Activated CD8-positive, alpha-beta memory T cell treated with anti-CD3 and anti-CD28 coated beads for 4 hours (primary cell): Measurements from ENCODE around the gene LRRC75B.
"Not testable (repeated sequence)": the region's sequence is repeated elsewhere in the genome, so short reads cannot be mapped to it uniquely, and the experiment has no call there.

ENCODE experiments used
- DNase-seq, 2 donors: peaks; one replicate each; pipeline ENCODE4 v3.0.0-alpha.2; 2020; ENCODE audit warnings: low read depth in 2 of 2

Gene LRRC75B

DNA sequence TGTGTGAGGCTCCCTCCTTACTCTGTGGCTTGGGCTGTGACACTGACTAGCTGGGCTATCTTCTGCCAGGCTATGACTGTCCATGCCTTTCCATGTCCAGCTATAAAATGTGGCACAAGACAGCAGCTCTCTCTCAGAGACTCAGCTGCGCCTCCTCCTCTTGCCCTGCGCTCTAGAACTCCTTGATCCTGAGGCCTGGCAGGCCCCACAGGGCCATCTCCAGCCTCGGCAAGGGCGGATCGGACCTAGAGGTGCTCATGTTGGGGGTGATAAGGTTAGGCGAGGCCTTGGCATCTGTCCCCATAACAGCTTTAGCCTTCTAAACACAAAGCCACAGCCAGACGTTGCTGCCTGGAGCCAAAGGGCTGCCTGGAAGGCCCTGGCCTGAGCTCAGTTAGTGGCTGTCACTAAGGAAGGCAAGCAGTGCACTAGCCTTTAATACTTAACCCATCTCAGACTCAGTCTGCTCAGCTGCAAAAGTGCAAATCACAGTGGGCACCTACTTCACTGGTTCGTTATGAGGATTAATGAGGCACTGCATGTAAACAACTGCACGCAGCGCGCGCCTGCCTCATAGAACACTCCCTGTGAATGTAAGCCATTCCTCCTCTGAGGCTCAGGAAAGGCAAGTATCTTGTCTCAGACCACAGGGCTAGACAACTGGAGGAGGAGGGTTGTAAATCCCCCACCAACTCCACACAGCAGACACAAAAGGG lies 39.1 kb downstream of the LRRC75B start:
- DNase-seq: no peak

DNA sequence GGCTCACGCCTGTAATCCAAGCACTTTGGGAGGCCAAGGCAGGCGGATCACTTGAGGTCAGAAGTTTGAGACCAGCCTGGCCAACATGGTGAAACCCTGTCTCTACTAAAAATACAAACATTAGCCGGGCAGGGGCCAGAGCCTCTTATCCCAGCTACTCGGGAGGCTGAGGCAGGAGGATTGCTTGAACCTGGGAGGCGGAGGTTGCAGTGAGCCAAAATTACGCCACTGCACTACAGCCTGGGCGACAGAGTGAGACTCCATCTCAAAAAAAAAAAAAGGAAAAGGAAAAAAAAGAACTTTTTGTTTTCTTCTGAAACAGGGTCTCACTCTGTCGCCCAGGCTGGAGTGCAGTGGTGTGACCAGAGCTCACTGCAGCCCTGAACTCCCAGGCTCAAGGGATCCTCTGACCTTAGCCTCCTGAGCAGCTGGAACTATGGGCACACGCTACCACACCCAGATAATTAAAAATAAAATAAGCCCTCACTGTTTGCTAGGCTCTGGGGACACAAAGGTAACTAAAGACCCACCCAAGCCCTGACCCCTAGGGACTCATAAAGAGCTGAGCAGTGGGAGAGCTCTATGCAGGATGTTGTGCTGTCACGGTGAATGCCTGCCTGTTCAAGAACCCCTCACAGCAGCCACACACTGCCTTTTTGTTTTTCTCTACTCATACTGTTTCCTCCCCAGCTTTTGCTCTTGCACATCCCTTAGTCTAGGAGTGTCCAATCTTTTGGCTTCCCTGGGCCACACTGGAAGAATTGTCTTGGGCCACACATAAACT lies 40.2 kb downstream of the LRRC75B start:
- not testable (repeated sequence) for DNase-seq

DNA sequence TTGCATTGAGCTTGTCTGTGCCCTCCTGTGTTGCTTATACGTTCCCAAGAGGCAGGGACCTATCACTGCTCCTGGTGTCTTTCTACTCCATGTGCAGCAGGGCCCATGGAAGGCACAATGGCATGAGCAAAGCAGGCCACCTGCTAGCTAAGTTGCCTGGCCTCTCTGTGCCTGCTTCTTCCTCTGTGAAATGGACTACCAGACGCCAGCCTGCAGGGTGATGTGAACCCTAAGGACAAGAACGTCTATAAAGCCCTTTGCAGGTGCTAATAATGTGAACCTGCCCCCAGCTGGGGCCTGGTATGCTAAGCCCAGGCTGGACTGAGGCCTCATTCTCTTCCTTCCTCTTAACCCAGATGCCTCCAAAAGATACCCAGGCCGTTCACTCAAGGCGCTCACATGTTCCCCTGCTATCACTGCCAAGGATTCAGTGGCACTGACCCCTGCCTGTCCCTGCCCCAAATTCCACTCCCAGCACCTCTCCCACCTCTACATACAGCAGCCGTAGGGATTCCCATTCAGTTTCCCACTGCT lies 41.9 kb downstream of the LRRC75B start:
- DNase-seq: no peak

DNA sequence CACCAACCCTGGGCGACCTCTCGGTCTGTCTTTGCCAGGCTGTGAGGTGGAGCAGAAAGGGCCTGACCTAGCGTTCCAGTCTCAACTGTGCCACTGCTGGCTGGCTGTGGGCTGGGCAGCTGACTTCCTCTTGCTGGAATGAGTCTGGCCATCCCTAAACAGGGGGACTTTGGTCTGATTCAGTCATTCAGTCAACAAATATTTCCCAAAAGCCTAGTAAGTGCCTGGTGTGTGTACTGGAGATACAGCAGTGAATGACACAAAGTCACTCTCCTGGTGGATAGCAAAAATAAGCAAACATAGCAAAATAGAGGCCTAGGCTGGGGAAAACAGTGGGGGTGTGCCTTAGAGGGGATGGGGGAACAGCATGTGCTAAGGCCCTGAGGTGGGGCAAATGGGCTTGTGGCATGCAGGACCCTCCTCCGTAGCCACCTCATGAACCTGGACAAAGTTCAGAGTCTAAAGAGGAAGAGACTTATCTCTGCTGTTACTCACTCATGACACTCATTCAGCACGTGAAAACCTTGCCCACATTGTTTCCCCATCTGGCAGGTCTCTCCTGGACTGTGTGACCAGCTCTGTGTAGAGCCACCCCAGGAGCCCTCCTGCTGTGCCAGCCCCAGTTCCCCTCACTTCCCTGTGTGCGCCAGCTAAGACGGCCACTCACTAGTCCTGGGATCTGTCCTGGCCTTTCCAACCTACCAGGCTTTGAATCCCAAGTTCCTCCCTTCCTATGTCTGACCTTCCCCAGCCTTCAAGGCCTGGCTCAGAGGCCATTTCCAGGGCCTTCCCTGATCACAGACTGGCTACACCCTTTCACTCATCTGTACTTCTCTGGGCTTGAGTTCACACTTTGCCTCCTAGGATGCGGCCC lies 42.6 kb downstream of the LRRC75B start:
- no peak for DNase-seq

DNA sequence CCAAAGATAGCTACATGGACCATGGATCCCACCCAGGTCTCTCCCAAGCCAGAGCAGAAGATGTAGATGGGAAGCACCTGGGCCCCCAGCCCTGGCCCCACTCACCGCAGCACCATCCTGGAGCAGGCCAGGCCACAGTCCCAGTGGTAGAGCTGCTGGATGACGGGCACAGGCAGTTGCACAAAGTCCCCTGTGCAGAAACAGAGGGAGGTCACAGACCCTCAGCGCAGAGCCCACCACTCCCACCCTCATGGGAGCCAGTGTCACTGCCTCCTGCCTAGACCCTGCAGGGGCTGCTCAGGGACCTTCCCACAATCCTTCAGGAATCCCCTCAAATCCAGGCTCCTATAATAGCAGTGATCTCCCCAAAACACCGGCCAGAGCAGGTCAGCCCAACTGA lies 44.1 kb downstream of the LRRC75B start:
- no peak for DNase-seq

DNA sequence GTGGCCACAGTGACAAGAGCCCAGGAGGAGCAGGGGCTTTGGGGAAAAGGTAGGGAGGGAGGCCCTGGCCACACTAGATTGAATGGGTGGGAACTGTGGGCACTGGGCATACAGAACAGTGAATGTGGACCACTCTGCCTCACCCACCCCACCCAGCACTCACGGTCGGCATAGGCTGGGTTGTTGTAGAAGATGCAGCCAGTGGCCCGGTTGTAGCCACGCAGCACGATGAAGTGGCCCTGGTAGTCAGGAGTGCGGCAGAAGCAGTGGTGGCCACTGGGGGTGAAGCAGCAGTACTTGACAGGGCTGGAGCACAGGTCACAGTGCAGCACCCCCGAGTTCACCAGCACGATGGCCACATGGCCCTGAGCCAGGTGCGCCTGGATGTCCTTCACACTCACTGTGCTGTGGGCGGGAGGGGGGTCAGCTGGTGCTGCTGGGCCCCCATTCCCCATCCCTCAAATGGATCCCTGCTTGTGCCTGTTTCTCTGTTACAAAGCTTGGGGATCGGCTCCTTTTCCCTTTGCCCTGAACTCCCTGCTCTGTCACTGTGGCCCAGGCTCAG lies 49.1 kb downstream of the LRRC75B start:
- no peak for DNase-seq

DNA sequence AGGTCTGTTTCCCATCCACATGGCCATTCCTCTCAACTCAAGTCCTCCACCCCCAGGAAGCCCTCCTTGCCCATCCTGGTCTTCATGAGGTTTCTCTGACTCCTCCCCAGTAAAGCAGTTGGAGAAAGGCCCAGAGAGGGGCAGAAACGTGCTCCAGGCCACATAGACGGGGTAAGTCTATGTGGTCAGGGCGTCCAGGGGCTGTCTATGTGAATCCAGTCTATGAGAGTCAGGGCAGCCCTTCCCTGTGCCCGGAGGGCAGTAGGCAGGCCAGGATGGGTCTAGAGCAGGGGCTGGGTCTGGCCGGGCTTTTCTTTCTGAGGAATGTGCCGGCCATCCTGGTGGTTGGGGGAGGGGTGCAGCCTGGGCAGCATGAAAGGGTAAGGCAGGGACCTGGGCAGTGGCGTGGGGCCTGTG lies 49.7 kb downstream of the LRRC75B start:
- DNase-seq: no peak

DNA sequence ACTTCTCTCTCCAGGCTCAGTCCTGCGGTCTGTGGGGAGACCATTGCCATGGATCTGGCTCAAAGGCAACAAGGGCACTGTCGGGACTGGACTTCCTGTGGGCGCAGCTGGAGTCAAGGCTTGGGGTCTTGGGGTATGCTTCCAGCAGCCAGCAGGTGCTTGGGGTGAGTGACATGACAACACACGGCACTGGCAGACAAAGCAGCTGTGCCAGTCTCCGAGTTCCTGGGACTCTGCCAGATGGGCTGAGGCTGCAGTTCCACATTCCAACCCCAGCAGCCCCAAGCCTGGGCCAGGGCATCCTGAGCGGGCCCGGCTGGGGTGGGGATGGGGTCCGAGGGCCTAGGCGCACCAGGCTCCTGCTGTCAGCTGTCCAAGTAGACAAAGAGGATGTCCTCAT lies 50.2 kb downstream of the LRRC75B start:
- DNase-seq: no peak

DNA sequence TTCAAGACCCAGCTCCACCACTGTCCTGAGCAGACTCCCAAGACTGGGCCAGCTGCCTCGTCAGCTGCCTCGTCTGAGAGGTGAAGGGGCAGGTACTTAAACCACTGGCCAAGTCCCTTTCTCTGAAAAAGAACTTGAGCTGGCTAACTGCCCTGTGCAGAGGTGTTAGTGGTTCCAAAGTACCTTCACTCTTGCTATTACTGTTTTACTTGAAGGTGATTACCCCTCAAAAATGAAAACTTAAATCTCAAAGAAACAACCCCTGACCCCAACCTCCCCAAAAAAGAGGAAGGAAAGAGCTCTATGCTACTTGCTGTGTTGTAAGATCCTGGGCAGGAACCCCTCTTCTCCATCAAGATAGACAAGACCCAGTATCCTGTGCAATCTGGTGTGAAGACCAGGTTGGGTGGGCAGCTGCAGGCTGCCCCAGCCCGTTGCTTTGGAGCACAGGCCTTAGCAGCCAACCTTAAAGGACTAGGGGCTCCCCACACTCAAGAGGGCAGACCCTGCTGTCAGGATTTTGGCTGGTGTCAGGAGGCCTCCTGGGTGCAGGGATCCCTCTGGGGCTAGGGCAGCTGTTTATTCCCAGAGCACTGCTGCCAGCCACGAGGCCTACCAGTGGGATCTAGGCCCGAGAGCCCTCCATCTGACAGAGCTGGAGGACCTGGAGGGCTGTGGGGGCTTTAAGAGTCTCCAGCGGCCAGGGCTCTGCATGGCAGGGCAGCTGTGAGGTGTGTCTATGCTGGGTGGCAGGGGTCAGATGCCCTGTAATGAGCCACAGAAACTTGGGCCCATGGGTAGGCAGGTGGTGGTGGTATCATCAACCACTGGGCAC lies 51.0 kb downstream of the LRRC75B start:
- DNase-seq: no peak

DNA sequence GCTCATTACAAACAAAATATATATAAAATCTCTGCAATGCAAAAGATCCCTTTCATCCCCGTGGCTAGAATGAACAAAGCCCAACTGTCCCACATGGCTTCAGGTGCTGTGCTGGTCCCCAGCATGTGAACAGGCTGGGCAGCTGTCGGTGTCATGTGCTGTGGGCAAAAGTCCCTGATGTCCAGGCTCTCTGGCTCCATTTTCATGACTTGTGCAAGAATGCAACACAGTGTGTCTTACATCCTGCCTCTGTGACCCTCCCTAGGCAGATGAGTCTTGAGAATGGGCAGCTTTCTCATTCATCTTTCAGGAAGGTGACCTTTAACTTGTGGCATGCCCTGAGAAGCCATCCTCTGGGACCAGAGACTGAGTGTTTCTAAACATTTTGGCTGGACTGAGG lies 52.4 kb downstream of the LRRC75B start:
- DNase-seq: no peak

DNA sequence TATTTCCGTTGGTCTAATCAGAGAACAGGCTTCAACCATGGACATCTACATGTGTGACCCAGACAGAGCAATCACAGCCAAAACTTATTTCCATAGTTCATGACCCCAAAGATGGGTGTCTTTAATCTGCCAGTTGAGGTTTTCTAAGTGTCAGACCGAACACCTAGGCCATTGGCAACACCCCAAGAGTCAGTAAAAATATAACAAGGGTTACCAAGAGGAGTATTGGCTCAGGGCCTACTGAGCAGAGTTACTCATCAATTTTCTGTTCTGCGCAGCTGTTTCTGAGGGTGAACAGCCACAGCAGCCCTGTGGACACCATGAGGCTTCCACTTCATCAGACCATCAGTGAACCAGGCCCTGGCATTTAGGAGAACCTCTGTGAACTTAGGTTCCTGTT lies 56.8 kb downstream of the LRRC75B start:
- no peak for DNase-seq
